Measurements from ENCODE around the gene THSD4. TPM values are rescaled to one million over a fixed set of nuclear protein-coding genes. Genes with fewer than 3 reads are reported as not detected.

The THSD4 gene
- total RNA-seq, 1 experiment from 2014 or later = 0.29 TPM

DNA sequence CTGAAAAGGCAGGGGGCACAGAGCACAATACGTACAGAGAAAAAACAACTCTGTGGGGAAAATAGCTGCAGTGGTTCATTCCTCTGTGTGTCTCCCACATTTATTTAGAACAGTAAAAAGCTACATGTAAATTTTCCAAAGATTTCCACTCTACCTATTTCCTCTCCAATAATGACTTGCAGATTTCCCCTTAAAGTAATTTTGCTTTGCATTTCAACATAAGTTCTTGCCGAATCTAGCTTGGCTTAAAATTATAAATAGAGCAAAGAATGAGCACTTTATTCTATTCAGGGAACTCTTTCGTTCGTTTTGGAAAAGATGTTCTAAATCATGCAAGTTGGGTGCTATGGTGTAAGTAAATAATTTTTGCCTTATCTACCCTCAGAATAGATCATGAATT lies 636.9 kb downstream of the THSD4 start:
- no TSS peak for BruUV-seq (replicated peaks)
- H3K27ac Mint-ChIP-seq (ENCODE audit: unreplicated experiment) = no peak overlapping the region
- intact Hi-C loops (cut with micrococcal nuclease; ENCODE audit: unreplicated experiment) = loop anchor here (2.0 to 10.0 kb wide), 2 partner anchors 49 to 403 kb away; no protein-coding TSS in a partner anchor

GRCh38 chr15:71752604-71753289 lies 637.5 kb downstream of the THSD4 start:
- H3K4me1 Mint-ChIP-seq (ENCODE audit: low read depth, unreplicated experiment) = peaks cover 14% of the 10 kb centered on the region

More for the DNA sequence above, 636.9 kb downstream of the THSD4 start:
- Histone ChIP-seq H3K27me3 (replicated peaks; ENCODE audit: control insufficient read depth, insufficient read depth, low read length) (no peaks in the 10 kb centered on the region), H3K36me3 (ENCODE audit: control insufficient read depth, insufficient read depth, low read length) (no peaks in the 10 kb centered on the region), H3K4me3 (ENCODE audit: low read depth, low read length) (no peak overlapping the region), H3K9me3 (peaks cover 5% of the 10 kb centered on the region; the same call in 1 of the 2 replicates), H3K4me1 (peaks cover 29% of the 10 kb centered on the region)
- POLR2A ChIA-PET = no interaction called here
- no peak overlapping the region for H3K4me3 Mint-ChIP-seq (ENCODE audit: unreplicated experiment)
- TF ChIP-seq, protein P1, sequence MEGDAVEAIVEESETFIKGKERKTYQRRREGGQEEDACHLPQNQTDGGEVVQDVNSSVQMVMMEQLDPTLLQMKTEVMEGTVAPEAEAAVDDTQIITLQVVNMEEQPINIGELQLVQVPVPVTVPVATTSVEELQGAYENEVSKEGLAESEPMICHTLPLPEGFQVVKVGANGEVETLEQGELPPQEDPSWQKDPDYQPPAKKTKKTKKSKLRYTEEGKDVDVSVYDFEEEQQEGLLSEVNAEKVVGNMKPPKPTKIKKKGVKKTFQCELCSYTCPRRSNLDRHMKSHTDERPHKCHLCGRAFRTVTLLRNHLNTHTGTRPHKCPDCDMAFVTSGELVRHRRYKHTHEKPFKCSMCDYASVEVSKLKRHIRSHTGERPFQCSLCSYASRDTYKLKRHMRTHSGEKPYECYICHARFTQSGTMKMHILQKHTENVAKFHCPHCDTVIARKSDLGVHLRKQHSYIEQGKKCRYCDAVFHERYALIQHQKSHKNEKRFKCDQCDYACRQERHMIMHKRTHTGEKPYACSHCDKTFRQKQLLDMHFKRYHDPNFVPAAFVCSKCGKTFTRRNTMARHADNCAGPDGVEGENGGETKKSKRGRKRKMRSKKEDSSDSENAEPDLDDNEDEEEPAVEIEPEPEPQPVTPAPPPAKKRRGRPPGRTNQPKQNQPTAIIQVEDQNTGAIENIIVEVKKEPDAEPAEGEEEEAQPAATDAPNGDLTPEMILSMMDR (IDR thresholded peaks at IDR 0.05; ENCODE audit: insufficient read depth in 1 of 2, low read depth in 1 of 2, low read length in 1 of 2, severe bottlenecking in 1 of 2, unreplicated experiment in 1 of 2) = no peak
- H3K27me3 Mint-ChIP-seq (ENCODE audit: insufficient read depth, unreplicated experiment) = no peaks in the 10 kb centered on the region
- H3K9me3 Mint-ChIP-seq (ENCODE audit: unreplicated experiment) = peaks cover 14% of the 10 kb centered on the region
- CTCF ChIA-PET = interaction anchor here (0.6 to 1.6 kb wide), 5 partner anchors 8 to 1860 kb away, joined by 3 to 9 read pairs (median 4); no protein-coding TSS in a partner anchor
- peaks cover 20% of the 10 kb centered on the region for H3K4me1 Mint-ChIP-seq (ENCODE audit: low read depth, unreplicated experiment)
- H3K36me3 Mint-ChIP-seq (ENCODE audit: insufficient read depth, unreplicated experiment) = no peaks in the 10 kb centered on the region
- DNase-seq = no peak

DNA sequence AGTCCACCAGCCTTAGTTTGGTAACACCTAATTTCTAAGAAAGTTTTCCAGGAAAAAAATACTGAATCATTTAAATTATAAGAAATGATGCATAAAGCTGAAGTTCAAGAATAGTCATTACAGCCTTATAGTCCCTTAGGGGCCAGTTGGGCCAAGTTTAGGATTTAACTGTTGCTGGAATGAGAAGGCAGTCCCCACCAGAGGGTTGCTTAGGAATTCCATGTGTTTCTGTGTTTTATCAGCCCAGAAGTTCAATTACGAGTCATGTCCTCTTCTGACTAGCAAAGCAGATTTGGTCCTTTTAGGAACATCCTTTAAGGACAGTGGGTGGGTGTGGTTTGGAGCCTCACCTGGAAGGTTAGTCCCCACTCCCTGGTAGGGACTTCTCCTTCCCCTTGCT lies 638.1 kb downstream of the THSD4 start:
- H3K36me3 ChIP-seq (ENCODE audit: control insufficient read depth, insufficient read depth, low read length) = no peaks in the 10 kb centered on the region
- H3K4me3 ChIP-seq (ENCODE audit: low read depth, low read length) = no peak overlapping the region
- no peak for DNase-seq
- no peak overlapping the region for H3K27ac Mint-ChIP-seq (ENCODE audit: unreplicated experiment)
- CTCF ChIA-PET = interaction anchor here (0.5 to 1.6 kb wide), 7 partner anchors 9 to 921 kb away, joined by 3 to 9 read pairs (median 4); no protein-coding TSS in a partner anchor
- peaks cover 14% of the 10 kb centered on the region for H3K9me3 Mint-ChIP-seq (ENCODE audit: unreplicated experiment)
- BruUV-seq (replicated peaks) = no TSS peak
- no peak overlapping the region for H3K4me3 Mint-ChIP-seq (ENCODE audit: unreplicated experiment)
- H3K4me1 Mint-ChIP-seq (ENCODE audit: low read depth, unreplicated experiment) = peaks cover 8% of the 10 kb centered on the region
- TF ChIP-seq, protein P1 (IDR thresholded peaks at IDR 0.05; ENCODE audit: insufficient read depth in 1 of 2, low read depth in 1 of 2, low read length in 1 of 2, severe bottlenecking in 1 of 2, unreplicated experiment in 1 of 2) = no peak
- POLR2A ChIA-PET = no interaction called here
- no peaks in the 10 kb centered on the region for H3K27me3 Mint-ChIP-seq (ENCODE audit: insufficient read depth, unreplicated experiment)
- H3K27me3 ChIP-seq (replicated peaks; ENCODE audit: control insufficient read depth, insufficient read depth, low read length) = no peaks in the 10 kb centered on the region
- peaks cover 20% of the 10 kb centered on the region for H3K4me1 ChIP-seq
- H3K9me3 ChIP-seq = peaks cover 5% of the 10 kb centered on the region; the same call in 1 of the 2 replicates
- intact Hi-C loops (cut with micrococcal nuclease; ENCODE audit: unreplicated experiment) = loop anchor here (2.0 to 10.0 kb wide), 2 partner anchors 47 to 401 kb away; no protein-coding TSS in a partner anchor
- no peaks in the 10 kb centered on the region for H3K36me3 Mint-ChIP-seq (ENCODE audit: insufficient read depth, unreplicated experiment)

More at GRCh38 chr15:71752604-71753289, 637.5 kb downstream of the THSD4 start:
- DNase-seq = peak; percentile 47 to 61
- Histone ChIP-seq H3K27me3 (replicated peaks; ENCODE audit: control insufficient read depth, insufficient read depth, low read length) (no peaks in the 10 kb centered on the region), H3K4me1 (peaks cover 24% of the 10 kb centered on the region), H3K36me3 (ENCODE audit: control insufficient read depth, insufficient read depth, low read length) (no peaks in the 10 kb centered on the region), H3K4me3 (ENCODE audit: low read depth, low read length) (no peak overlapping the region), H3K9me3 (peaks cover 5% of the 10 kb centered on the region; the same call in 1 of the 2 replicates)
- H3K27ac Mint-ChIP-seq (ENCODE audit: unreplicated experiment) = no peak overlapping the region
- H3K36me3 Mint-ChIP-seq (ENCODE audit: insufficient read depth, unreplicated experiment) = no peaks in the 10 kb centered on the region
- H3K4me3 Mint-ChIP-seq (ENCODE audit: unreplicated experiment) = no peak overlapping the region
- POLR2A ChIA-PET = no interaction called here
- CTCF ChIA-PET = interaction anchor here (0.5 to 1.6 kb wide), 9 partner anchors 9 to 1859 kb away, joined by 3 to 9 read pairs (median 4); no protein-coding TSS in a partner anchor
- TF ChIP-seq, protein P1 (IDR thresholded peaks at IDR 0.05; ENCODE audit: insufficient read depth in 1 of 2, low read depth in 1 of 2, low read length in 1 of 2, severe bottlenecking in 1 of 2, unreplicated experiment in 1 of 2) = peak; percentile 45 to 64
- BruUV-seq (replicated peaks) = no TSS peak
- H3K9me3 Mint-ChIP-seq (ENCODE audit: unreplicated experiment) = peaks cover 14% of the 10 kb centered on the region
- no peaks in the 10 kb centered on the region for H3K27me3 Mint-ChIP-seq (ENCODE audit: insufficient read depth, unreplicated experiment)
- intact Hi-C loops (cut with micrococcal nuclease; ENCODE audit: unreplicated experiment) = loop anchor here (2.0 to 10.0 kb wide), 2 partner anchors 48 to 402 kb away; no protein-coding TSS in a partner anchor
